Mesenchymal stem cell (in vitro differentiated cells and primary cell): ENCODE data around the gene ZNRF2.
"Not testable (repeated sequence)": the region's sequence is repeated elsewhere in the genome, so short reads cannot be mapped to it uniquely, and the experiment has no call there.

Experiments used
- DNase-seq: peaks from one replicate; pipeline ENCODE4 v3.0.0-alpha.2; 2013
- H2AFZ ChIP-seq: one replicate; pipeline ENCODE4 v1.6.1; 2013; ENCODE audit warnings: low read depth, mild to moderate bottlenecking, control low read depth, inconsistent platforms, low read length, moderate library complexity
- H2AK5ac ChIP-seq: 2 replicates; pipeline ENCODE4 v1.6.1; 2013; ENCODE audit warnings: low read length, moderate library complexity, mild to moderate bottlenecking, inconsistent platforms; ENCODE audit not compliant: severe bottlenecking
- H2BK120ac ChIP-seq: one replicate; pipeline ENCODE4 v1.6.1; 2013; ENCODE audit warnings: low read depth, mild to moderate bottlenecking, inconsistent platforms, low read length, moderate library complexity
- H2BK12ac ChIP-seq, 2 experiments: one replicate each; pipeline ENCODE4 v1.6.1; 2013; ENCODE audit warnings: inconsistent platforms in 2 of 2, low read length in 2 of 2, mild to moderate bottlenecking in 2 of 2, moderate library complexity in 2 of 2, control low read depth in 1 of 2
- H2BK15ac ChIP-seq: one replicate; pipeline ENCODE4 v1.6.1; 2013; ENCODE audit warnings: mild to moderate bottlenecking, low read depth, inconsistent platforms; ENCODE audit not compliant: poor library complexity, severe bottlenecking
- H2BK5ac ChIP-seq: 2 replicates; pipeline ENCODE4 v1.6.1; 2013; ENCODE audit warnings: low read depth, mild to moderate bottlenecking, low read length, control low read depth, inconsistent platforms; ENCODE audit not compliant: poor library complexity, severe bottlenecking
- H3K14ac ChIP-seq, 2 experiments: one replicate each; pipeline ENCODE4 v1.6.1; 2013; ENCODE audit warnings: inconsistent platforms in 2 of 2, low read length in 2 of 2, control low read depth in 1 of 2, mild to moderate bottlenecking in 1 of 2, moderate library complexity in 1 of 2
- H3K18ac ChIP-seq, 2 experiments: one replicate each; pipeline ENCODE4 v1.6.1; 2013; ENCODE audit warnings: inconsistent platforms in 2 of 2, low read length in 2 of 2, control low read depth in 1 of 2, low read depth in 1 of 2, mild to moderate bottlenecking in 1 of 2
- H3K23ac ChIP-seq, 2 experiments: one replicate each; pipeline ENCODE4 v1.6.1; 2013; ENCODE audit warnings: inconsistent platforms in 2 of 2, low read length in 2 of 2, mild to moderate bottlenecking in 2 of 2, moderate library complexity in 2 of 2, control low read depth in 1 of 2
- H3K27ac ChIP-seq: 2 replicates; pipeline ENCODE4 v1.5.1; 2013; ENCODE audit warnings: mild to moderate bottlenecking, moderate library complexity, low read length, control low read depth, inconsistent platforms; ENCODE audit not compliant: poor library complexity, severe bottlenecking
- H3K27me3 ChIP-seq, 2 experiments: 2 replicates each; pipeline versions ENCODE4 v1.6.1 to v1.7.0; 2013; ENCODE audit warnings: low read length in 2 of 2, mild to moderate bottlenecking in 2 of 2, moderate library complexity in 2 of 2, control low read depth in 1 of 2, inconsistent platforms in 1 of 2; ENCODE audit not compliant: control insufficient read depth in 1 of 2, insufficient read depth in 1 of 2
- H3K36me3 ChIP-seq, 2 experiments: 2 replicates each; pipeline versions ENCODE4 v1.6.1 to v1.7.0; 2013; ENCODE audit warnings: low read length in 2 of 2, control low read depth in 1 of 2, inconsistent platforms in 1 of 2, low read depth in 1 of 2, mild to moderate bottlenecking in 1 of 2; ENCODE audit not compliant: insufficient read depth in 2 of 2, control insufficient read depth in 1 of 2
- H3K4ac ChIP-seq, 2 experiments: one replicate each; pipeline ENCODE4 v1.6.1; 2013; ENCODE audit warnings: inconsistent platforms in 2 of 2, low read length in 2 of 2, mild to moderate bottlenecking in 2 of 2, moderate library complexity in 2 of 2, control low read depth in 1 of 2, low read depth in 1 of 2
- H3K4me1 ChIP-seq: 2 replicates; pipeline ENCODE4 v1.6.1; 2013; ENCODE audit warnings: low read depth, low read length, control low read depth; ENCODE audit not compliant: control insufficient read depth, insufficient read depth
- H3K4me2 ChIP-seq: 2 replicates; pipeline ENCODE4 v1.6.1; 2013; ENCODE audit warnings: low read length, mild to moderate bottlenecking, inconsistent platforms; ENCODE audit not compliant: poor library complexity, severe bottlenecking
- H3K4me3 ChIP-seq, 2 experiments: 2 replicates each; pipeline versions ENCODE4 v1.5.1 to v1.7.0; 2013; ENCODE audit warnings: low read length in 2 of 2, mild to moderate bottlenecking in 2 of 2, control low read depth in 1 of 2, low read depth in 1 of 2; ENCODE audit not compliant: insufficient read depth in 1 of 2
- H3K79me1 ChIP-seq: replicated peaks from 2 replicates; pipeline ENCODE4 v1.6.1; 2013; ENCODE audit warnings: mild to moderate bottlenecking, control low read depth, low read length, inconsistent platforms; ENCODE audit not compliant: poor library complexity, severe bottlenecking
- H3K9ac ChIP-seq: 2 replicates; pipeline ENCODE4 v1.7.0; 2013; ENCODE audit warnings: mild to moderate bottlenecking, low read length, moderate library complexity
- H3K9me3 ChIP-seq: 2 replicates; pipeline ENCODE4 v1.7.0; 2013; ENCODE audit warnings: mild to moderate bottlenecking, low read length; ENCODE audit not compliant: control insufficient read depth
- H4K8ac ChIP-seq: one replicate; pipeline ENCODE4 v1.6.1; 2013; ENCODE audit warnings: inconsistent platforms, mild to moderate bottlenecking, low read length, moderate library complexity
- H4K91ac ChIP-seq: one replicate; pipeline ENCODE4 v1.6.1; 2013; ENCODE audit warnings: mild to moderate bottlenecking, low read length, inconsistent platforms
- WGBS: methylation state at CpG from one replicate; pipeline ENCODE4 v1.1.7; 2013; ENCODE audit warnings: mixed read lengths; 5-methylcytosine and 5-hydroxymethylcytosine counted together

ZNRF2 gene

GRCh38 chr7:30379131-30379530, 94.7 kb downstream of the ZNRF2 start:
- no peak overlapping the region for H2BK15ac ChIP-seq
- no peaks in the 10 kb centered on the region for H3K9me3 ChIP-seq
- no peak overlapping the region for H2AFZ ChIP-seq
- H3K79me1 ChIP-seq = no peaks in the 10 kb centered on the region
- no peak overlapping the region for H3K4me2 ChIP-seq
- H3K4me1 ChIP-seq = no peaks in the 10 kb centered on the region
- H2BK120ac ChIP-seq = no peak overlapping the region
- no peak overlapping the region for H3K14ac ChIP-seq
- H2AK5ac ChIP-seq = no peak overlapping the region
- no peak overlapping the region for H3K18ac ChIP-seq
- H3K9ac ChIP-seq = no peak overlapping the region
- no peak overlapping the region for H3K27ac ChIP-seq
- no peak overlapping the region for H2BK12ac ChIP-seq
- no peak overlapping the region for H4K91ac ChIP-seq
- H3K4me3 ChIP-seq = no peak overlapping the region
- 94% methylated on average over 3 of the region's 4 CpGs for WGBS
- no peak overlapping the region for H3K4ac ChIP-seq
- no peak overlapping the region for H4K8ac ChIP-seq
- no peak overlapping the region for H2BK5ac ChIP-seq
- no peaks in the 10 kb centered on the region for H3K27me3 ChIP-seq
- no peak for DNase-seq
- no peaks in the 10 kb centered on the region for H3K36me3 ChIP-seq
- no peak overlapping the region for H3K23ac ChIP-seq

GRCh38 chr7:30379741-30380140, 95.3 kb downstream of the ZNRF2 start:
- H4K8ac ChIP-seq = no peak overlapping the region
- H2AFZ ChIP-seq = no peak overlapping the region
- no peak overlapping the region for H3K27ac ChIP-seq
- H2BK15ac ChIP-seq = no peak overlapping the region
- no peaks in the 10 kb centered on the region for H3K4me1 ChIP-seq
- no peak overlapping the region for H2BK5ac ChIP-seq
- no peak overlapping the region for H2BK120ac ChIP-seq
- no peak overlapping the region for H3K4me2 ChIP-seq
- H2BK12ac ChIP-seq = no peak overlapping the region
- H3K9me3 ChIP-seq = no peaks in the 10 kb centered on the region
- no peak overlapping the region for H3K4me3 ChIP-seq
- no peaks in the 10 kb centered on the region for H3K36me3 ChIP-seq
- no peaks in the 10 kb centered on the region for H3K79me1 ChIP-seq
- no peak overlapping the region for H3K18ac ChIP-seq
- no peak overlapping the region for H3K14ac ChIP-seq
- H2AK5ac ChIP-seq = no peak overlapping the region
- H3K27me3 ChIP-seq = no peaks in the 10 kb centered on the region
- 72% methylated on average over 4 of the region's 4 CpGs for WGBS
- H3K23ac ChIP-seq = no peak overlapping the region
- no peak for DNase-seq
- no peak overlapping the region for H4K91ac ChIP-seq
- no peak overlapping the region for H3K4ac ChIP-seq
- no peak overlapping the region for H3K9ac ChIP-seq

GRCh38 chr7:30380294-30380693, 95.9 kb downstream of the ZNRF2 start:
- Histone ChIP-seq H3K23ac (no peak overlapping the region), H2BK5ac (no peak overlapping the region), H3K9me3 (no peaks in the 10 kb centered on the region), H3K27ac (no peak overlapping the region), H3K36me3 (no peaks in the 10 kb centered on the region), H3K9ac (no peak overlapping the region), H2BK15ac (no peak overlapping the region), H2AFZ (no peak overlapping the region), H2BK120ac (no peak overlapping the region), H2AK5ac (no peak overlapping the region), H3K4me3 (no peak overlapping the region), H3K79me1 (no peaks in the 10 kb centered on the region), H3K4me1 (no peaks in the 10 kb centered on the region), H4K8ac (no peak overlapping the region), H3K18ac (no peak overlapping the region), H3K14ac (no peak overlapping the region), H2BK12ac (no peak overlapping the region), H3K4me2 (no peak overlapping the region), H3K4ac (no peak overlapping the region), H4K91ac (no peak overlapping the region), H3K27me3 (no peaks in the 10 kb centered on the region)
- 90% methylated on average over 1 of the region's 2 CpGs for WGBS
- DNase-seq = no peak

- H3K18ac ChIP-seq, DNase-seq, H3K4me1 ChIP-seq, H4K8ac ChIP-seq, H3K27ac ChIP-seq, H2AFZ ChIP-seq, H3K4me2 ChIP-seq, H2BK12ac ChIP-seq, H3K4ac ChIP-seq, H2BK15ac ChIP-seq, H3K4me3 ChIP-seq, H3K23ac ChIP-seq, H3K27me3 ChIP-seq, H3K14ac ChIP-seq, H3K9me3 ChIP-seq, H4K91ac ChIP-seq, H2BK120ac ChIP-seq, H2AK5ac ChIP-seq, H3K79me1 ChIP-seq, H3K36me3 ChIP-seq, H2BK5ac ChIP-seq, H3K9ac ChIP-seq: not testable (repeated sequence)
- no CpG with 5 or more reads among the region's 4 CpGs for WGBS
Measured at GRCh38 chr7:30380824-30381223, 96.4 kb downstream of the ZNRF2 start.
